PC-9 (cell line): ENCODE data around the gene F11R. TPM values are rescaled to one million over a fixed set of nuclear protein-coding genes. Genes with fewer than 3 reads are reported as not detected.

Source experiments
- BruUV-seq: library from RNA; stranded (reverse); fragments of 400-500 nt; replicated peaks from 2 replicates; lab custom pipeline; 2021; lab: Mats Ljungman, UMichigan
- CTCF ChIA-PET: fragments of 300-600 bp; sonication (Branson Sonifier 250); formaldehyde crosslinking; loops from one replicate; lab custom pipeline; 2022; ENCODE audit warnings: antibody characterized with exemption; lab: Charles Lee
- POLR2A ChIA-PET: fragments of 300-600 bp; sonication (Branson Sonifier 250); formaldehyde crosslinking; loops from one replicate; lab custom pipeline; 2022; ENCODE audit warnings: antibody characterized with exemption; ENCODE audit not compliant: unreplicated experiment; lab: Charles Lee
- DNase-seq, 2 experiments: peaks; one replicate each; pipeline versions ENCODE4 v3.0.0 to v3.0.0-alpha.2; 2015 to 2022; ENCODE audit warnings: mixed read lengths in 1 of 2
- H2AFZ ChIP-seq: fragments of 200-600 bp; sonication (generic); 2 replicates; pipeline ENCODE4 v1.8.1; 2017; ENCODE audit warnings: antibody characterized with exemption
- H3F3A ChIP-seq: fragments of 200-600 bp; sonication (generic); 2 replicates; pipeline ENCODE4 v1.8.1; 2017; ENCODE audit warnings: antibody characterized with exemption, mild to moderate bottlenecking, low read depth; ENCODE audit not compliant: insufficient read depth
- H3K27ac ChIP-seq: fragments of 200-600 bp; sonication (generic); 2 replicates; pipeline ENCODE4 v1.6.1; 2016; ENCODE audit warnings: mixed run types
- H3K27me3 ChIP-seq: fragments of 200-600 bp; sonication (generic); 2 replicates; pipeline ENCODE4 v1.6.1; 2016; ENCODE audit warnings: low read depth, mixed run types; ENCODE audit not compliant: insufficient read depth
- H3K36me3 ChIP-seq: fragments of 200-600 bp; sonication (generic); 2 replicates; pipeline ENCODE4 v1.6.1; 2016; ENCODE audit warnings: low read depth, mixed run types
- H3K4me1 ChIP-seq: fragments of 200-600 bp; sonication (generic); replicated peaks from 2 replicates; pipeline ENCODE4 v1.6.1; 2016; ENCODE audit warnings: mixed run types; ENCODE audit not compliant: insufficient read depth
- H3K4me2 ChIP-seq: fragments of 200-600 bp; sonication (generic); 2 replicates; pipeline ENCODE4 v1.6.1; 2017; ENCODE audit warnings: mixed run types
- H3K4me3 ChIP-seq: fragments of 200-600 bp; sonication (generic); 2 replicates; pipeline ENCODE4 v1.6.1; 2016; ENCODE audit warnings: mixed run types
- H3K79me2 ChIP-seq: fragments of 200-600 bp; sonication (generic); 2 replicates; pipeline ENCODE4 v1.6.1; 2017; ENCODE audit warnings: low read depth, mixed run types
- H3K9me2 ChIP-seq: fragments of 200-600 bp; sonication (generic); 2 replicates; pipeline ENCODE4 v1.8.1; 2017; ENCODE audit warnings: mild to moderate bottlenecking; ENCODE audit not compliant: insufficient read depth
- H3K9me3 ChIP-seq: fragments of 200-600 bp; sonication (generic); 2 replicates; pipeline ENCODE4 v1.8.1; 2016; ENCODE audit warnings: low read depth; ENCODE audit not compliant: insufficient read depth
- H4K20me1 ChIP-seq: fragments of 200-600 bp; sonication (generic); 2 replicates; pipeline ENCODE4 v1.8.1; 2017; ENCODE audit not compliant: insufficient read depth
- CTCF ChIP-seq: fragments of 200-600 bp; sonication (generic); conservative IDR thresholded peaks from 2 replicates; pipeline ENCODE4 v1.6.1; 2017; ENCODE audit warnings: mixed run types, antibody characterized with exemption, mild to moderate bottlenecking, moderate library complexity
- EZH2 ChIP-seq: fragments of 200-600 bp; sonication (generic); IDR thresholded peaks from 2 replicates; pipeline ENCODE4 v1.8.0; 2017; ENCODE audit warnings: antibody characterized with exemption, low read depth
- intact Hi-C: fragments of 100-400 bp; cut with micrococcal nuclease; formaldehyde crosslinking; loops from one replicate; pipeline ENCODE4 v1.10.0; 2022; ENCODE audit not compliant: unreplicated experiment
- total RNA-seq: library from RNA; stranded (reverse); gene quantifications from 2 replicates; pipeline ENCODE4 v1.2.3, GENCODE V29; 2021

Gene F11R
- total RNA-seq, 1 experiment from 2014 or later, result 117 TPM

- peak overlapping the region; percentile 66 for H3K4me3 ChIP-seq
- H3K36me3 ChIP-seq, result no peaks in the 10 kb centered on the region; the same call in 1 of the 2 replicates
- peaks cover 15% of the 10 kb centered on the region for H3K4me1 ChIP-seq
- no peaks in the 10 kb centered on the region for H4K20me1 ChIP-seq
- no peaks in the 10 kb centered on the region for H3K9me2 ChIP-seq
- peaks cover 21% of the 10 kb centered on the region for H3K79me2 ChIP-seq
- peaks cover 3% of the 10 kb centered on the region; the same call in 1 of the 2 replicates for H3F3A ChIP-seq
- BruUV-seq, result no TSS peak
- H3K27me3 ChIP-seq, result no peaks in the 10 kb centered on the region
- H3K27ac ChIP-seq, result peak overlapping the region; percentile 85
- H3K4me2 ChIP-seq, result peak overlapping the region; percentile 87
- no peak overlapping the region for H2AFZ ChIP-seq
- POLR2A ChIA-PET, result interaction anchor here (0.7 to 1.1 kb wide), 4 partner anchors 24 to 94 kb away, joined by 3 to 5 read pairs (median 4); partner anchors contain the start of gene F11R
- TF ChIP-seq CTCF, result no peak
- TF ChIP-seq EZH2, result no peak
- intact Hi-C loops, result no loop called here
- CTCF ChIA-PET, result interaction anchor here (0.5 to 2.3 kb wide), 3 partner anchors 38 to 53 kb away, joined by 7 to 11 read pairs (median 9); no protein-coding TSS in a partner anchor
- no peak for DNase-seq
- H3K9me3 ChIP-seq, result peaks cover 16% of the 10 kb centered on the region
These were observed 25.8 kb upstream of the F11R start for GRCh38 chr1:161046605-161047228.

GRCh38 chr1:161045736-161046604 lies 25.0 kb upstream of the F11R start, which contains the start of gene USF1:
USF1 (minus strand) TSS chr1:161045977; CDS start chr1:161043275, 2,702 bp downstream.
- no peaks in the 10 kb centered on the region for H3K27me3 ChIP-seq
- H2AFZ ChIP-seq, result peak within 1 kb of the TSS; percentile 80
- ChIA-PET CTCF (interaction anchor here (0.5 to 2.3 kb wide), 4 partner anchors 39 to 56 kb away, joined by 3 to 11 read pairs (median 6); partner anchors contain the start of gene KLHDC9), POLR2A (interaction anchor here (0.6 to 1.1 kb wide), 10 partner anchors 23 to 324 kb away, joined by 3 to 7 read pairs (median 4); partner anchors contain the start of genes F11R and SDHC)
- H3K9me2 ChIP-seq, result no peaks in the 10 kb centered on the region
- peak within 1 kb of the TSS; percentile 85 for H3K27ac ChIP-seq
- intact Hi-C loops, result loop anchor here (1.0 to 2.0 kb wide), 3 partner anchors 37 to 52 kb away; partner anchors contain the start of gene KLHDC9
- peaks cover 21% of the 10 kb centered on the region for H3K79me2 ChIP-seq
- H3K4me1 ChIP-seq, result peaks cover 15% of the 10 kb centered on the region
- 0 out of 2 replicates have a peak, but pooled peaks have one; percentile 19 for TF ChIP-seq CTCF
- TF ChIP-seq EZH2, result no peak
- H4K20me1 ChIP-seq, result no peaks in the 10 kb centered on the region
- H3F3A ChIP-seq, result peaks cover 3% of the 10 kb centered on the region; the same call in 1 of the 2 replicates
- peaks cover 16% of the 10 kb centered on the region for H3K9me3 ChIP-seq
- TSS peak; percentile 85 for BruUV-seq
- no peaks in the 10 kb centered on the region; the same call in 1 of the 2 replicates for H3K36me3 ChIP-seq
- peak within 1 kb of the TSS; percentile 87 for H3K4me2 ChIP-seq
- DNase-seq, result peak; percentile 89 to 90
- H3K4me3 ChIP-seq, result peak within 1 kb of the TSS; percentile 66
